WTC11 (cell line): ENCODE measurements around the gene OGG1. TPM values are rescaled to one million over a fixed set of nuclear protein-coding genes. Genes with fewer than 3 reads are reported as not detected.
A peak's percentile ranks its signal among the peaks of the same experiment; 100 is the strongest.

Experiments used
- ATAC-seq: fragments of 200-7000 bp; cut with Tn5 transposase; 2 replicates; pipeline ENCODE4 v1.10.0; 2021; ENCODE audit warnings: mild to moderate bottlenecking, moderate library complexity
- CTCF ChIA-PET: fragments of 300-600 bp; sonication (Branson Sonifier 250); formaldehyde crosslinking; loops from one replicate; lab custom pipeline; 2021; ENCODE audit warnings: antibody characterized with exemption; lab: Charles Lee
- POLR2A ChIA-PET: fragments of 350-600 bp; sonication (Branson Sonifier 250); formaldehyde crosslinking; loops from one replicate; lab custom pipeline; 2021; ENCODE audit warnings: antibody characterized with exemption; lab: Charles Lee
- DNase-seq: peaks from one replicate; pipeline ENCODE4 v3.0.0; 2021; ENCODE audit warnings: low spot score
- H3K27ac Mint-ChIP-seq: 2 replicates; pipeline ENCODE4 v1.8.0; 2021; ENCODE audit warnings: mixed read lengths
- H3K27me3 Mint-ChIP-seq: 2 replicates; pipeline ENCODE4 v1.8.0; 2021; ENCODE audit warnings: low read depth, mild to moderate bottlenecking, moderate library complexity, mixed read lengths
- H3K36me3 Mint-ChIP-seq: 2 replicates; pipeline ENCODE4 v1.8.0; 2021; ENCODE audit warnings: mixed read lengths
- H3K4me1 Mint-ChIP-seq: 2 replicates; pipeline ENCODE4 v1.8.0; 2022; ENCODE audit warnings: mixed read lengths
- H3K4me3 Mint-ChIP-seq: 2 replicates; pipeline ENCODE4 v1.8.0; 2021; ENCODE audit warnings: mild to moderate bottlenecking, moderate library complexity, mixed read lengths
- H3K9me3 Mint-ChIP-seq: 2 replicates; pipeline ENCODE4 v1.8.0; 2021; ENCODE audit warnings: mixed read lengths
- ATF1 ChIP-seq: sonication (generic); formaldehyde crosslinking; IDR thresholded peaks from 2 replicates; pipeline ENCODE4 v1.8.1; 2023; ENCODE audit warnings: mild to moderate bottlenecking, moderate library complexity, missing genetic modification reagents
- CREB1 ChIP-seq: sonication (generic); formaldehyde crosslinking; IDR thresholded peaks from 2 replicates; pipeline ENCODE4 v1.8.0; 2023; ENCODE audit warnings: mild to moderate bottlenecking, missing genetic modification reagents
- CTCF ChIP-seq: fragments of 200-600 bp; IDR thresholded peaks from 2 replicates; pipeline ENCODE4 v1.8.0; 2022; ENCODE audit warnings: antibody characterized with exemption
- ESRRA ChIP-seq: sonication (generic); formaldehyde crosslinking; IDR thresholded peaks from 2 replicates; pipeline ENCODE4 v1.8.1; 2022; ENCODE audit warnings: mild to moderate bottlenecking, missing genetic modification reagents, borderline replicate concordance
- ETV6 ChIP-seq: sonication (generic); formaldehyde crosslinking; IDR thresholded peaks from 2 replicates; pipeline ENCODE4 v1.8.1; 2022; ENCODE audit warnings: mild to moderate bottlenecking, missing genetic modification reagents
- FOXK1 ChIP-seq: sonication (generic); formaldehyde crosslinking; IDR thresholded peaks from 2 replicates; pipeline ENCODE4 v1.8.0; 2022; ENCODE audit warnings: mild to moderate bottlenecking, moderate library complexity, missing genetic modification reagents
- FOXP1 ChIP-seq: sonication (generic); formaldehyde crosslinking; IDR thresholded peaks from 2 replicates; pipeline ENCODE4 v1.8.0; 2022; ENCODE audit warnings: missing genetic modification reagents, mild to moderate bottlenecking, moderate library complexity, borderline replicate concordance
- FOXP4 ChIP-seq: sonication (generic); formaldehyde crosslinking; IDR thresholded peaks from 2 replicates; pipeline ENCODE4 v1.8.0; 2022; ENCODE audit warnings: mild to moderate bottlenecking, missing genetic modification reagents
- GTF2I ChIP-seq: fragments of 250-450 bp; sonication (Bioruptor Pico); conservative IDR thresholded peaks from 2 replicates; pipeline ENCODE4 v1.4.0; 2021; ENCODE audit warnings: mild to moderate bottlenecking
- NFATC4 ChIP-seq: fragments of 250-450 bp; sonication (Bioruptor Pico); IDR thresholded peaks from 2 replicates; pipeline ENCODE4 v1.9.0; 2021; ENCODE audit warnings: mild to moderate bottlenecking
- NR3C1 ChIP-seq: sonication (generic); formaldehyde crosslinking; conservative IDR thresholded peaks from 2 replicates; pipeline ENCODE4 v1.8.1; 2023; ENCODE audit warnings: low read depth, mild to moderate bottlenecking, missing genetic modification reagents
- RELA ChIP-seq: sonication (generic); formaldehyde crosslinking; IDR thresholded peaks from 2 replicates; pipeline ENCODE4 v1.8.1; 2022; ENCODE audit warnings: missing genetic modification reagents, mild to moderate bottlenecking, borderline replicate concordance
- STAT6 ChIP-seq: sonication (generic); formaldehyde crosslinking; conservative IDR thresholded peaks from 2 replicates; pipeline ENCODE4 v1.8.1; 2023; ENCODE audit warnings: mild to moderate bottlenecking, low read depth, missing genetic modification reagents, moderate library complexity
- TEAD4 ChIP-seq: sonication (generic); formaldehyde crosslinking; IDR thresholded peaks from 2 replicates; pipeline ENCODE4 v1.8.0; 2022; ENCODE audit warnings: mild to moderate bottlenecking, missing genetic modification reagents
- TP53 ChIP-seq: sonication (generic); formaldehyde crosslinking; IDR thresholded peaks from 2 replicates; pipeline ENCODE4 v1.8.1; 2023; ENCODE audit warnings: mild to moderate bottlenecking, missing genetic modification reagents
- ZBTB43 ChIP-seq: sonication (generic); formaldehyde crosslinking; IDR thresholded peaks from 2 replicates; pipeline ENCODE4 v1.8.1; 2023; ENCODE audit warnings: mild to moderate bottlenecking, missing genetic modification reagents
- ZMAT4 ChIP-seq: fragments of 250-450 bp; sonication (Bioruptor Pico); IDR thresholded peaks from 2 replicates; pipeline ENCODE4 v1.9.0; 2021; ENCODE audit warnings: mild to moderate bottlenecking
- ZNF263 ChIP-seq: sonication (generic); formaldehyde crosslinking; IDR thresholded peaks from 2 replicates; pipeline ENCODE4 v1.8.1; 2022; ENCODE audit warnings: low read depth, mild to moderate bottlenecking, moderate library complexity, missing genetic modification reagents
- ZNF532 ChIP-seq: fragments of 250-450 bp; sonication (Bioruptor Pico); IDR thresholded peaks from 2 replicates; pipeline ENCODE4 v1.9.0; 2021; ENCODE audit warnings: mild to moderate bottlenecking, borderline replicate concordance
- ZNF671 ChIP-seq: fragments of 250-450 bp; sonication (Bioruptor Pico); IDR thresholded peaks from 2 replicates; pipeline ENCODE4 v1.8.0; 2021; ENCODE audit warnings: mild to moderate bottlenecking
- total RNA-seq: library from RNA; stranded (reverse); gene quantifications from 3 replicates; pipeline ENCODE4 v1.2.3, GENCODE V29; 2021

Gene OGG1
- total RNA-seq, 1 experiment from 2014 or later = 27.3 TPM

GRCh38 chr3:9787714-9788113, 38.0 kb downstream of the OGG1 start:
- POLR2A ChIA-PET = no interaction called here

More at GRCh38 chr3:9787714-9788113, 38.0 kb downstream of the OGG1 start:
- DNase-seq (no peak), ATAC-seq (no peak)
- Mint-ChIP-seq H3K27me3 (no peaks in the 10 kb centered on the region; the same call in 1 of the 2 replicates), H3K9me3 (no peaks in the 10 kb centered on the region), H3K4me1 (peaks cover 4% of the 10 kb centered on the region), H3K4me3 (no peak overlapping the region), H3K36me3 (peaks cover 58% of the 10 kb centered on the region), H3K27ac (peak overlapping the region; percentile 4)
- no peak for TF ChIP-seq GTF2I (CRISPR knock-in tag)
- no peak for TF ChIP-seq TEAD4 (CRISPR knock-in tag)
- no peak for TF ChIP-seq ATF1 (CRISPR knock-in tag)
- no peak for TF ChIP-seq ZNF671 (CRISPR knock-in tag)
- no peak for TF ChIP-seq ZMAT4 (CRISPR knock-in tag)
- TF ChIP-seq RELA = no peak
- TF ChIP-seq ZBTB43 (CRISPR knock-in tag) = no peak
- no peak for TF ChIP-seq ZNF263 (CRISPR knock-in tag)
- TF ChIP-seq ESRRA (CRISPR knock-in tag) = no peak
- no peak for TF ChIP-seq NFATC4 (CRISPR knock-in tag)
- TF ChIP-seq TP53 (CRISPR knock-in tag) = no peak
- TF ChIP-seq ETV6 (CRISPR knock-in tag) = no peak
- no peak for TF ChIP-seq FOXK1 (CRISPR knock-in tag)
- no peak for TF ChIP-seq ZNF532 (CRISPR knock-in tag)
- TF ChIP-seq FOXP1 (CRISPR knock-in tag) = no peak
- no peak for TF ChIP-seq NR3C1 (CRISPR knock-in tag)
- TF ChIP-seq FOXP4 = no peak
- TF ChIP-seq CTCF = no peak
- no peak for TF ChIP-seq STAT6
- no peak for TF ChIP-seq CREB1 (CRISPR knock-in tag)
- CTCF ChIA-PET = no interaction called here
